22Rv1 (cell line): ENCODE results near the gene PHYH.

Experiments
- ZFX ChIP-seq: fragments of 450-650 bp; IDR thresholded peaks from 2 replicates; pipeline ENCODE4 v1.6.1; 2017; ENCODE audit warnings: antibody characterized with exemption, borderline replicate concordance
- TF ChIP-seq, protein P1 (sequence below): fragments of 450-650 bp; IDR thresholded peaks from 2 replicates; pipeline ENCODE4 v1.5.1; 2017; ENCODE audit warnings: mild to moderate bottlenecking

GRCh38 chr10:13306103-13306502, 6.2 kb upstream of the PHYH start:
- TF ChIP-seq, protein P1, sequence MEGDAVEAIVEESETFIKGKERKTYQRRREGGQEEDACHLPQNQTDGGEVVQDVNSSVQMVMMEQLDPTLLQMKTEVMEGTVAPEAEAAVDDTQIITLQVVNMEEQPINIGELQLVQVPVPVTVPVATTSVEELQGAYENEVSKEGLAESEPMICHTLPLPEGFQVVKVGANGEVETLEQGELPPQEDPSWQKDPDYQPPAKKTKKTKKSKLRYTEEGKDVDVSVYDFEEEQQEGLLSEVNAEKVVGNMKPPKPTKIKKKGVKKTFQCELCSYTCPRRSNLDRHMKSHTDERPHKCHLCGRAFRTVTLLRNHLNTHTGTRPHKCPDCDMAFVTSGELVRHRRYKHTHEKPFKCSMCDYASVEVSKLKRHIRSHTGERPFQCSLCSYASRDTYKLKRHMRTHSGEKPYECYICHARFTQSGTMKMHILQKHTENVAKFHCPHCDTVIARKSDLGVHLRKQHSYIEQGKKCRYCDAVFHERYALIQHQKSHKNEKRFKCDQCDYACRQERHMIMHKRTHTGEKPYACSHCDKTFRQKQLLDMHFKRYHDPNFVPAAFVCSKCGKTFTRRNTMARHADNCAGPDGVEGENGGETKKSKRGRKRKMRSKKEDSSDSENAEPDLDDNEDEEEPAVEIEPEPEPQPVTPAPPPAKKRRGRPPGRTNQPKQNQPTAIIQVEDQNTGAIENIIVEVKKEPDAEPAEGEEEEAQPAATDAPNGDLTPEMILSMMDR = no peak
- no peak for TF ChIP-seq ZFX
